LHCN-M2 (cell line): ENCODE results near the gene GPR176. TPM values are rescaled to one million over a fixed set of nuclear protein-coding genes. Genes with fewer than 3 reads are reported as not detected.
"Not testable (repeated sequence)": the region's sequence is repeated elsewhere in the genome, so short reads cannot be mapped to it uniquely, and the experiment has no call there.

Source experiments
- DNase-seq: peaks from one replicate; pipeline ENCODE4 v3.0.0-alpha.2; 2012; ENCODE audit warnings: low read depth
- total RNA-seq: library from RNA; depleted of rRNA; stranded (reverse); fragments of >200 nt; gene quantifications from 2 replicates; pipeline ENCODE4 v1.2.3, GENCODE V29; 2014

The GPR176 gene
- total RNA-seq, 1 experiment from 2014 or later, result 53.3 TPM

DNA sequence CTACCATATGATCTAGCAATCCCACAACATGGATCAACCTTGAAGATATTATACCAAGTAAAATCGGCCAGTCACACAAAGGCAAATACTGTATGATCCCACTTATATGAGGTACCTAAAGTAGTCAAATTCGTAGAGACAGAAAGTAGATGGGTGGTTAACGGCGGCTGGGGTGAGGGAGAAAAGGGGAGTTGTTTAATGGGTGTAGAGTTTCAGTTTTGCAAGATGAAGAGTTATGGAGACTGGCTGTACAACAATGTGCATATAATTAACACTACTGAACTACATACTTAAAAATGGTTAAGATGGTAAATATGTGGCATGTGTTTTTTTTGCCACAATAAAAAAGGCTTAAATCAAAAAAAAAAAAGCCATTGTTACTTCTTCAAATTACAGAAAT lies 60.4 kb downstream of the GPR176 start:
- DNase-seq, result no peak

DNA sequence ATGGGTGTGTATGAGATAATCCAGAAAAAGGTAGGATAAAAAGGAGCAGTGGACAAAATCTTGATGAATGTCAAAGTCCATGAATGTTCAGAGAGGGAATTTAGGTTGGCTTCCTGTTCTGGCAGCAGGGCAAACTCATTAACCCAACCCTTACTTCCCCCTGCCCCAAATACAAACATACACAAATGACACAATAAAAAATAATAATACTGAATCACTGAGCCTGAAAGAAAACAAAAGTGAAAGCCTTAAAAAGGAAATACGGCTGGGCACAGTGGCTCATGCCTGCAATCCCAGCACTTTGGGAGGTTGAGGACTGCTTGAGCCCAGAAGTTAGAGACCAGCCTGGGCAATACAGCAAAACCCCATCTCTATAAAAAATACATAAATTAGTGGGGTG lies 62.9 kb downstream of the GPR176 start:
- no peak for DNase-seq

DNA sequence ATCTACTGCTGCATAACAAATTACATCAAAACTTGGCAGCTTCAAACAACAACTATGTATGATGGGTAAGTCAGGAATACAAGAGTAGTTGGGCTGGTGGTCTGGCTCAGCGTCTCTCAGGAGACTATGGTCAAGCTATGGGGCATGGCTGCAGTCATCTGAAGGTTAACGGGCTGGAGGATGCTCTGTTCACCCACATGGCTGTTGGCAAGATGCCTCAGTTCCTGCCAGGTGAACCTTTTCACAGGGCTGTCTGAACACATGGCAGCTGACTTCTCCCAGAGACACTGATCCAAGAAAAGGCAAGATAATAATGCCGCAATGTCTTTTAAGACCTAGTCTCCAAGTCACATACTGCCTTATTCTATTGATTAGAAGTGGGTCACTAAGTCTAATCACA lies 63.7 kb downstream of the GPR176 start:
- DNase-seq, result no peak

DNA sequence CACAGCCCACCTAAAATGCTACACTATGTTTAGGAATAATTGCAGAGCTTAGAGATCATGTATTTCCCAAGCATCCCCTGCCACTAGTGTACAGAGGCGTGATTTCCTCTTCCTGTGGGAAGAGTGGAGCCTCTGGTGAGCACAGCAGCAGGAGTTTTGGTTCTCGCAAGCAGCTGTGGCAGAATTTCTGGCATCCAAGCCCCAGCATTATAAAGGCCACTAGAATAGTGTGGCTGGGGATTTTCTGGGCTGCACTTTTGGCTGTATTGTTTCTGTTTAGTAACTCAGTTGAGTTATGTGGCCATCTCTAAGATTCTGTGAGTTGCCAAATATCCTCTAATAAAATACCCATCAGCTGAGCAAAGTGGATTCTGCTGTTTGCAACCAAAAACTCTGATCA lies 64.7 kb downstream of the GPR176 start:
- peak; percentile 30 for DNase-seq

DNA sequence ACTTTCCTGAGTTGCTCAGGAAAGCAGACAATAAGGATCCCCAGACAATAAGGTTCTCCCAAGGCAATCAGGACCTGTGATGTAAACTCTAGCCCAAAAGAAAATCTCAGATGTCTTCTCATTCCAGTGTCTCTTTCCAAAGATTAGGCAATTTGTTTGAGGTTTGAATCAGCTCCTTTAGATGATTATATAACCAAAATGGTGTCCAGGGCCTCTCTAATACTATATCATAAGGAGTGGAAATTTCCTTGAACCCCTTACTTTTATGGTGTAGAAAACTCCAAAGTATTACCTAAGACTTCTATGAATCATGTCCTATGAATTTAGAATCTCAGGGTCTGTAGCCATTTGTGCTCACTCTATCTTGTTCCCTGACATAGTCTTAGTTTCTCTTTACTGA lies 65.9 kb downstream of the GPR176 start:
- DNase-seq, result peak; percentile 41

DNA sequence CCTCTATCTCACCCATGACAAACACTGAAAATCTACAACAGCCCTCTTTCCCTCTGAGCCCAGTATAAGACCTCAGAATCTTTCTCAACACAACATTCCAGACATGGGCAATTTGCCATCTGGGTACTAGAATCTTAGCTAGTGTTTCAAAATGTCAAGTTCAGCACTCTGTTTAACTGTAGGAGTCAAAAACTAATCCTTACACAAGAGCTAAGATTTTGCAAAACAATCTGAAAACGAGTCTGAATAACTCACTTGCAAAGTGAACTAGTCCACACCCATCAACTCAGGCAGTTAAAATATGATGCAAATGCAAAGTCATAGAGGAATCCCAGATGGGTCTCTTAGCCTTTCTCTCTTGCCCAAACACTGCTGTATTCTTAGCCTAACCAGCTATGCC lies 67.8 kb downstream of the GPR176 start:
- peak; percentile 67 for DNase-seq

DNA sequence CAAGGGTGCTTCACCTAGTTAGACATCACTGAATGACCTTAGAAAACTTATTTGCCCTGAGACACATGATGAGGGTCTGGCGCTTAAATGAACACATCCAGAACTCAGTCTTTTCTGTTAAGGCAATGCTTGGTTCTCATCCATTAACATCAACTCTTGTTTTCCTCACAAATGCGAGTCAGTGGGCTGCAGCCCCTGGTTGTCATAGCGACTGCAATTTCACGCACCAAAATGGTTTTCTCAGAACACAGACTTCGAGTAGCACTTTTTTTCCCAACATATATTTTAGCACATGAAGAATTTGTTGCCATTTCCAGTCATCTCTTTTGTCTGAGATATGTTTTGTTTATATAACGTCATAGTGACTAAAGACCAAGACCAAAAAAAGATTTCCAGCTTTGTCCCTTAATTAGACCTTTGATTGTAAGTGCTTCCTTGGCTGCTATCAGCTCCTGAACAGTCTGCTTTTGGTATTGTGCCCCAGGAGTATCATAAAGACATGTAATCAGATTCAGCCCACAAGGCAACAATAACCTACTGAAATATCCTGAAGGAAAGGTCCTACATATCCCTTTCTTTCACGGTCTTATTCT lies 68.5 kb downstream of the GPR176 start:
- peak; percentile 20 for DNase-seq

DNA sequence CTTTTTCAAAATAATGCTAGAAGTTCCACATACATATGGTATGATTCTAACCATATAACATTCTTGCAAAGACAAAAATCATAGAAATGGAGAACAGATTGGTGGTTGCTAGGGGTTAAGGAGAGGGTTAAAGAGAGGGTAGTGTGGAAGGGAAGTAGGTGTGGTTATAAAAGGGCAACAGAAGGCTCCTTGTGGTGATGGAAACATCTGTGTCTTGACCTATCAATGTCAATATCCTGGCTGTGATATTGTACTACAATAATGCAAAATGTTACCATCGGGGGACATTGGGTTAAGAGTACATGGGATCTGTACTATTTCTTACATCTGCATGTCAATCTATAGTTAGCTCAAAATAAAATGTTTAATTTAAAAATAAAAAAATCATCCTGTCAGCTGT lies 69.6 kb downstream of the GPR176 start:
- peak; percentile 32 for DNase-seq

DNA sequence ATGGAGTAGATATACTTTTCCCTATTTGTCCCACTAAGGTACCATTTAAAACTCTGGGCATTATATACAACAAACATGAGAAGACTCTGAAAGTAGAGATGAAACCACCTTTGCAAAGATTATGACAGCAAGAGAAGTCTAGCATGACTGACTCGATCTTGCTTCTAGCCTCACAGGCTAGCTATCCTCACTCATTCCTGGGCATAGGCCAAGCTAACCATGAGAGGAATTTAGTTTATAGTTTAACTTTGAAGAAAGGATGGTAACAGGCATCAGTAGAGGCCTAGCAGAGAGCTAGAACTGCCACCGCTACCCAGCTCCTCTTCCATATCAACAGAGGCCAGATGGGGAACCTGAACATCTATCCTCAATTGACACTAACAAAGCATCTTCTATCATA lies 74.0 kb downstream of the GPR176 start:
- DNase-seq, result no peak

DNA sequence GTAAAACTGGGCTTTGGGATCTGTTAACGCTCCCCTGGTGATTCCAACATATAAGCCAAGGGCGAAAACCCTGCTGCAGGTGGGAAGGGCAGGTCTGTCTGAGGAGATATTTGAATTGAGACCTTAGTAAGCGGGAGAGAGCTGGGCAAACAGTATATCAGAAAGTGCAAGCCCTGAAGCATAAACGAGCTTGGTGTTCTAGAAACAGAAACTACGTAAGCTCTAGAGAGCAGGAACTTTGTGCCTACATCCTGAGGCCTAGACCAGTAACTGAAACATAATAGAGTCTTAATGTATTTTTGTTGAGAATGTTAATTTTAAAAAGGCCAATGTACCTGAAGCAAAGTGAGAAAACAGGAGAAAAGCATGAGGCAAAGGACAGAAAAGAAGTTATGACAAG lies 74.5 kb downstream of the GPR176 start:
- DNase-seq, result no peak

DNA sequence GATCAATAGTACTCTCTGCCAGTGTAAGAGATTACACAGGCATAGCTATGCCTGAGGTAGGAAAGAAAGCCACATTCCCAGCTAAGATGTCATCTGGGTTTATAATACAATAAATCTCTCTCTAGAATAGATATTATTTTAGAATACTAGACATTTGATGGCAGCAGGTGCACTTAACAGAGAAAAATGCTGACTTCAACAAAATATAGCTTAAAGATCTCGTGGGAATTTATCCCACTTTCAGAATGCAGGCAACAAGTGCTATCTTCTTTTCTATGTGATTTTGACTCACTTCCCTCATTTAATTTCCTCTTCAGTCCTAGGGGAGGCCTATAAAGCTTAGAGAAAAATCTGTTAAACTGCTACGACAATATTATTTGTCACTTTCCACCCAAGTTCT lies 76.5 kb downstream of the GPR176 start:
- DNase-seq, result no peak

DNA sequence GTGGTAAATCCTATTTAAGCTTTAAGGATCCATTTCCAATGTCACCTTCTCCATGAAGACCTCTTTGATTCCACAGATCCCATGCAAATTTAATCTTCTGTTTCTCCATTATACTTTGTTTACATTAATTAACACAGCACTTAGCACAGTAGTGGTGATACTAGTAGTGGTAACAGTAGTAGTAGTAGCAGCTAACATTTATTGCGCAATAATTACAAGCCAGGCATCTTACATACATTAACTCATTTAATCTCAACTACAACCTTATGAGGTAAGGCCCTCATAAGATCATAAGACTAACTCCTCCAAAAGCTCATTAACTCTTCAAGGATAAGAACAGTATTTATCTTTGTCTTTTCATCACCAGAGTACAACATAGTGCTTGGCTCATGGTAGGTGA lies 82.6 kb downstream of the GPR176 start:
- no peak for DNase-seq

DNA sequence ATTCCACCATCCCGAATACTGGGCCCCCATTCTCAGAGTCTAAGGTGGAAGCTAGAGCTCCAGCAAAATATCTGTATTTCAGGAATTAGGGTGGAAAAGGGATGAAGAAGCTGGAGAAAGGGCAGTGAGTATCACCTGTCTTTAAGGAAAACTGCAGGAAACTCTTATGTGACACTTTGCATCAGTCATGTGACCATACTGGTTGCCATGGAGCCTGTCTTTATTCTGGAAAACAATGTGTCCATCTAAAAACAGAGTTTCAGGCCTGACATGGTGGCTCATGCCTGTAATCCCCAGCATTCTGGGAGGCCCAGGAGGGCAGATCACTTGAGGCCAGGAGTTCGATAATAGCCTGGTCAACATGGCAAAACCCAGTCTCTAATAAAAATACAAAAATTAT lies 84.5 kb downstream of the GPR176 start:
- DNase-seq, result peak; percentile 18

DNA sequence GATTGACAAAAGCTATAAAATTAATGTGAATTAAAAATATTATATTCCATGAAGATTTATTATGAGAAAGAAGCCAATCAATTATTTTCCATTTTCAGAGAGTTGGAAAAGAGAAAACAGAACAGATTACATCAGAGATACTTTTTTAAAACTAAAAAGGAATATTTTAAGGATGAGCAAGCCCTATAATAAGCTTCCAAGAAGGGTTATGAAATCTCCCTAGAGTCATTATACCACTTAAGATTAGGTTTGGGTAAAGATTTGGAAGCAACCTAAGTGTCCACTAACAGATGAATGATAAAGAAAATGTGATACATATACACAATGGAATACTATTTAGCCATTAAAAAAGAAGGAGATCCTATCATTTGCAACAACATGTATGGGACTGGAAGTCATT lies 85.8 kb downstream of the GPR176 start:
- DNase-seq, result peak; percentile 61

DNA sequence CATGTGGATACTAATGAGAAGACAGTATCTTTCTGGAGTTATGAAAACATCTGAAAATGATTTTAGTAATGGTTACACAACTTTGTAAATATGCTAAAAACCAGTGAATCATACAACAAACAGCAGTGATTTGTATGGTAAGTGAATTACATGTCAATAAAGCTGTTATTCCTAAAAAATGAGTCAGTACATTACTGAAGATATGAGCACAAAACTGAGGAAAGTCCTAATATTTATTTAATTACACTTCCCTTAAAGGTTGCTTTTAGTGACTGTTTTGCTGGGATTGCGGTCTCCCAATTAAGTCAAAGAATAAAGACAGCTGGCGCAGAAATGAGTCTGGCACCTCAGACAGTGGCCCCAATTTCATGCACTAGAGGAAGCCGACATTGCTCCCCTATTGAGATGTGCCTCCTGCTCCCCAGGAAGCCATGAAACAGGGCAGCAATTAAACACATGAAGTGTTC lies 86.5 kb downstream of the GPR176 start:
- peak; percentile 80 for DNase-seq

DNA sequence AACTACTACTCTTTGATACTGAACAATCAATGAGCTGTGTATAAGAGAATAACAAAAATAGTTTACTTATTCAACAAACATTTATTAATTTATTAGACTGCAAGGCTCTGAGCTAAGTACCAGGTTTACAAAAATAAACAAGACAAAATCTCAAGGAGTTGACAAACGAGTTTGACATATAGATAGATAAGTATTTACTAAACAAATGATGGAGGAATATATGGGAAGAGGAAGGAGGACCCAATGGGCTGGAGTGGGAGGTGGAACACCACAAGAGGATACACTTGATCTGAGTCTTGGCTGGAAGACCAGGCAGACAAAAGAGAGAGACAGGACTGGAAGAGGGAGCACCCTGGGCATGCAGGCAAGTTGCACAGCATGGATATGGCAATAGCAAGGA lies 89.9 kb downstream of the GPR176 start:
- DNase-seq, result no peak

DNA sequence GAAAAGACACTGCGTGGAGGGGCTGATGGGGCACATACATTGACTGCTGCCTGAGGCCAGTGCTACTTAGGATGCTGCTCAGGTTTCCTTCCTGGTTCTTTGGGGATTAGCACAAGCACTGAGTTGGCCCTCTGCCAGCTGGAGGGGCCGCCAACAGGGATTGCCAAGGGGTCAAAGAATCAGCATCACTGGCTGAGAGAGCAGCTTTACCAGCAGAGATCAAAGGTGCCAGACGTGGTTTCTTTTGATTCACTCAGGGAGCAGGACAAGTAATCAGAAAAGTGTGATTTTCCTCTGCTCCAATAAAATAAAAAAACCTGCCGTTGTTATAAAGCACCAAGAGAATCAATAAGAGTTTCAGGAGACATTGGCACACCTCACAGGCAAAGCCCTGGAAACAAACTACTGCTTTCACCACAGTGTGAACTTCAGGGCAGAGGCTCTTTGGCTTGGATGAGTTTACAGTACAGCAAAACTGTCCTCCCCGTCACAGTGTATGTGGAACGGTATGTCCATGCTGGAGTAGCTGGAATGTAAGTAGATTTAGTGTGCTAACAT lies 91.6 kb downstream of the GPR176 start:
- DNase-seq, result peak; percentile 69

DNA sequence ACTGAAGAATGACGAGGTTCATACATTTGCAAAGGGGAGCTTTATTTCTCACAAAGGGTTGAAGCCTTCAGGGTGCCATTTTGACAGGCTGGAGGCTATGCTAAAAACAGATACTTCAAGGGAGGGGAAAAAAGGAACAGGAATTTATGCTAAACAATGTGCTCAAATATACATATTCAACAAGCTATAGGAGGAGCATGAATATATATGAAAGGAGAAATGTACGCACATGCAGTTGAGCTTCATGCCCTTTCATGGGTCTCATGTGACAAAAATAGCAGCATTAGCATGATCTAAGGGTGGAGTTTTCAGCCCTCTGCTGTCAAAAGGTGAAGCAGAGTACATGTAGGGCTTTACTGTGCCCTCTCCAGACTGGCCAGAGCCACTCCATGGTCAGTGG lies 93.1 kb downstream of the GPR176 start:
- no peak for DNase-seq

DNA sequence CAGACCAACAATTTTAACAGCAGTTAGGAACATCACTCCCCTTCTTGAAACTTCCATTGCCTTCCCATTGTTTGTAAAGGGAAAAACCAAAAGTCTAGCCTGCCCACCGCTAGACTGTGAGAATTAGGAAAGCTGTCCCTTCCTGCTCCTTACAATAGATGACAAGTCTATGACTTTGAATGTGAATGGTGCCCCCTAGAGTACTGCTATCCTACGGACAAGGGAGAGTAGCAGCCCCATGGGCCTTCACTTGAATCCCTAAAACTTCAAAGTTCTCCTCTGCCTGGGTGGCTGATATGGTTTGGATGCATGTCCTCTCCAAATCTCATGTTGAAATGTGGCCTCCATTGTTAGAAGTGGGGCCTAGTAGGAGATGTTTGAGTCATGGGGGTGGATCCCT lies 96.4 kb downstream of the GPR176 start:
- no peak for DNase-seq

DNA sequence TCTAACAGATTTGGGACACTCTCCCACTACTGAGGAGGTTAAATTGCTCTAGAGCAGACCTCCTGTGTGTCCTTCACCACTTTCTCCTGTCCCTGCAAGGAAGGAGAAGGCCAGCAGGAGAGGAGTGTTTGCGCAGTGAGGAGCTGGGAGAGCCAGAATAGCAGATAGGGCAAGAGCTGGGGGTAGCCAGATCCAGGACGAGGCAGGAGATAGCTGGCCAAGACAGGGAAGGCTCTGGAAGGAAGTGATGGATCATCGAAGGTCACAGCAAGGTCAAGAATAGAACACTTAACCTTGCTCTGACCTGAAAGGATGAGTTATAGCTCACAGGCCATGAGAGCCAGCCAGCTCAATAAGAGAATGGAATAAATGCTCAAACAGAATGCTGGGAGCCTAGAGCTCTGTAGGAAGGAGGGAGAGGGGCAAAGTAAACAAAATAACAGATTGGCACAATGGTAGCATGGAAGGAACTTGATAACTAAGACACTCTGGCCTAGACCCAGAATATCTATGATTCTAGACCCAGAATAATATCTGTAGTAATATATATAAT lies 99.9 kb downstream of the GPR176 start:
- DNase-seq, result no peak

DNA sequence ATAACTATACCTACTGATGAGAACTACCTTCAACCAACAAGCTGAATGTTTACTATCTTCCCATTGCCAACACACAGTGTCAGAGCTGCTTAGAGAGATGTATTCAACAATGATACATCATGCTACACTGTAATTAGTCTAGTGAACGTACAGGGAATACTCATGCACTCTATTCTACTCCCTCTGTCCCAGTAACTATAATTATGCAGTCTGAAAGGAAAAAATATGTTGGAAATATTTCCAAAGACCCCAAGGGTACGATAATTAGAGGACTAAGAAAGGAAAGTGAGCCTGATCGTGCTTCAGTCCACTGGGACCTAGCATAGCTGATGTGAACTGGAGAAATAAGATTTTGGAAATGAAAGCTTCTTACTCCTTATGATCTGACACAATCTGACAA lies 100.5 kb downstream of the GPR176 start:
- no peak for DNase-seq

DNA sequence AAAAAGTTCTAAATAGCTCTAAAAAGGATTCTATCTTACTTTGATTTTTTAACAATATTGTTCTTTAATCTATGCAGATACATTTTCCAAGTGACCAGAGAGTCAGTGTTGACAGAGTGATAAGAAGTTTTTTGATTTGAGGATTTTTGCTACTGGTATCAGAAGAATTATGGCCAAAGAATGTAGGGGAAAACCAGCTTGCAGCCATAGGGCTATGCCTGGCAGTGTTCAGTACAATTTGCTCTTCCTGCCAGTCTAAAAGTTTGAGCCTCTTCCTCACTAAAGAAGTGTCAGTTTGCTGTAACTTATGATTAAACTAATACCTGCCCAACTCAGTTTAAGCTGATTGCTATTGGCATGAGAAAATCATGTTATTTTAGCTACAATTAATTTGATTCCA lies 102.2 kb downstream of the GPR176 start:
- DNase-seq, result no peak

DNA sequence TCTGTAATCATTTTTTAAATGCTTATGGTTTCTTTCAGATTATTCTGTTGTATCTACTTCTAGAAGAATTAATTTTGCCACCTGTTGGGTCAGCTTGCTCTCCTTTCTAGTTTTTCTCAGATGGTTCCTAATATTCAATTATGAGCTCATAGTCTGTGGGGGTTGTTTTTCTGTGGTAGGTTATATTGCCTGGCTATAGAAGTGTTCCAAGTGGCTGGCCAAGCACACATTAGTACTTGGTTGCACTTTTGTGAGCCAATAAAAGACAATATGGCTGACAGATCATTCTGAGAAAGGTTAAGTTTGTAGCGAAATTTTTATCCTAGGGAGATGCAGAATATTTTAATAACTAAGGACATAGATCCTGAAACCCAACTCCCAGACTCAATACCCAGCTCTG lies 105.6 kb downstream of the GPR176 start:
- no peak for DNase-seq

DNA sequence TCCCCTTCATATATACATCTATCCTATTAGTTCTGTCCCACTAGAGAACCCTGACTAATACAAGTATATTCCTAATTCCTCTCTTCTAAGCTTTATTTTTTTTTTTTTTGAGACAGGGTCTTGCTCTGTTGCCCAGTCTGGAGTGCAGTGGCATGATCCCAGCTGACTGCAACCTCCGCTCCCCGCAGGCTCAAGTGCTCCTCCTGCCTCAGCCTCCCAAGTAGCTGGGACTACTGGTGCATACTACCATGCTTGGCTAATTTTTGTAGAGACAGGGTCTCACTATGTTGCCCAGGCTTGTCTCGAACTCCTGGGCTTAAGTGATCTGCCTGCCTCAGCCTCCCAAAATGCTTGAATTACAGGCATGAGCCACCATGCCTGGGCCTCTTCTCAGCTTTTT lies 107.4 kb downstream of the GPR176 start:
- DNase-seq, result not testable (repeated sequence)
